ENCODE measurements around the gene MACROH2A1.
A peak's percentile ranks its signal among the peaks of the same experiment; 100 is the strongest.

- TF ChIP-seq CTCF (IDR thresholded peaks at IDR 0.05) (no peak), USF2 (IDR thresholded peaks at IDR 0.05; ENCODE audit: borderline replicate concordance, low read depth, low read length) (no peak), EZH2phosphoT487 (IDR thresholded peaks at IDR 0.05; ENCODE audit: borderline replicate concordance, low read depth) (no peak), TAF1 (IDR thresholded peaks at IDR 0.05; ENCODE audit: borderline replicate concordance, low read depth, low read length) (no peak), FOXJ3 (CRISPR knock-in tag; IDR thresholded peaks at IDR 0.05) (0 out of 2 replicates have a peak, but pooled peaks have one; percentile 30), TEAD4 (IDR thresholded peaks at IDR 0.05; ENCODE audit: borderline replicate concordance, insufficient read depth) (0 out of 2 replicates have a peak, but pooled peaks have one; percentile 52), JUND (IDR thresholded peaks at IDR 0.05) (no peak), RFX5 (IDR thresholded peaks at IDR 0.05; ENCODE audit: low read length) (no peak), POLR2AphosphoS5 (IDR thresholded peaks at IDR 0.05; ENCODE audit: low read depth, low read length) (peak; percentile 59; the same call in 1 of the 2 replicates)
Measured at GRCh38 chr5:135376961-135377624, 21.9 kb downstream of the MACROH2A1 start.

Data from SK-N-SH (cell line).